GM12874 (cell line): ENCODE data around the gene DNAH11.

Experiments
- CTCF ChIP-seq: IDR thresholded peaks from 2 replicates; pipeline ENCODE4 v1.5.1; 2011; ENCODE audit warnings: low read depth, mild to moderate bottlenecking, control low read depth, low read length, moderate library complexity; ENCODE audit not compliant: insufficient read depth

DNAH11 gene

GRCh38 chr7:21942955-21943354 is 400.1 kb downstream of the DNAH11 start:
- TF ChIP-seq CTCF, result no peak

- TF ChIP-seq CTCF, result no peak
Measured at GRCh38 chr7:21943436-21943835, 400.6 kb downstream of the DNAH11 start.

DNA sequence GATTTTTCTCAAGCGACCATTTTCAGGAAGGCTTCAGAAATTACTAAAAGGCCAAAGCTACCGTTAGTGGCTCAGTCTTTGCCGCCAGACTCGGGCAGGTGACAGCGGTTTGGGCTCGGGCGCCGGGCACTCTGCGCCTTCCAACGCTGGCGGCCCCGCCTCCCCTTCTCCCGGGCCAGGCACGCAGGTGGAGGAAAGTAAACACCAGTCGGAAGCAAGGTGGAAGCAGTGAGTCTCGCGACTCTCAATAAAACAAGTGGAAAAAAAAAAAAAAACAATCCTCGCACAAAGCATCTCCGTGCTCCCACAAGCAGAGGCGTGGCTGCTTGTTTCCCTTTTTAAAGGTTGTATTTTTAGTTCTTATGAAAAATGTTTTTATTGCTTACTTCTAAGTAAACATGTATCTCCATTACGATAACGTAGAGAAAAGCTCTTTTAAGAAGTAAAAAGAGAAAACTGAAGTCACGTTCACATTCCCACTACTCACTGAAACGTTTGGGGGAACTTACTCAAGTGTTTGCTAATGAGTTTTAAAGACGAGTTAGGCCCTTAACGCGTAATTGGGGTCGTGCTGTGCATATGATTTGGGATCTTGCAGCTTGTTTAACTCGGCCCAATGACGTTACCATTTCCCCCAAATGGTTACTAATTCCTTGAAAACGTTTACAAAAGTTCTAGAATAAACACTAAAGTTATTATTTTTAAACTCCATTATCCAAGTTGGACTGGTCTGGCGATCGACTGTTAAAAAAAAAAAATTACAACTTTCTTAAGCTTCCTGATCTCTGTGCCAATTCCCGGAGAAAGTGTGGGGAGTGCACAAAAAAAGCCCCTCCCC is 402.0 kb downstream of the DNAH11 start:
- TF ChIP-seq CTCF, result no peak

DNA sequence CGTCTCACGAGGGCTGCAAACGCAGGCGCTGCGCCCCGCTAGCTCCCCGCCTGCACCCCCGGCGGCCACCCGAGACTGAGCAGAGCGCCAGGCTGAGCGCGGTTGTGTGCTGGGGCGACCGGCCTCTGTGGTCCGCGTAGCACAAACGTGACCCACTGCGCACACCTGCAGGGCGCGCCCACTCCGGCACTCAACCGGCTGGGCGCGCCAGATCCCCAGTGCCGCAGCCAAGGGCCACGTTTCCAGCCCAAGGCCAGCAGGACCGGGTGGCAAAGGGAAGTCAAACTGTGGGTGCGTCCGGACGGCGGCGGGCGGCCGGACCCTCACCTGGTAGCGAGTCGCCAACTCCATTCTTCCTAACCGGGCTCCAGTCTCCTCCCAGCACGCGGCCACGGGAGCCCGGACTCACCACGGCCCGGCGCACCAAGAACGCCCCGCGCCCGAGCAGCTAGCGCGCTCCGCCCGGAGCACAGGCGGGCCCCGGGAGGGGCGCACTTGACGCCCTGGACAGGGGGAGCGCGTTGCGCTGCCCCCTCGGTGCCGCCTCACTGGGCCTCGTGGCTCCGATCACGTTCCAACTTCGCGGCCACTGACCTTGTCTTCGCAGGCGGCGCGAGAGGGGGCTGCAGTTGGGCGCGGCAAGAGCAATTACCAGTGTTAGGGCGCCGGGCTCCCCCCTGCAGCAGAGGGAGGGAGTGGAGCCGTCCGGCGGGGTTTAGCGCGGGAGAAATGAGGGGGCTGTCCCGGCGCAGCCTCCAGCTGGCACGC is 402.8 kb downstream of the DNAH11 start, which contains the start of gene CDCA7L:
Gene CDCA7L, minus strand, starts transcription at position 446 of the 768 bp plus-strand sequence. Its CDS starts 95 bp downstream, at position 351.
- no peak for TF ChIP-seq CTCF

DNA sequence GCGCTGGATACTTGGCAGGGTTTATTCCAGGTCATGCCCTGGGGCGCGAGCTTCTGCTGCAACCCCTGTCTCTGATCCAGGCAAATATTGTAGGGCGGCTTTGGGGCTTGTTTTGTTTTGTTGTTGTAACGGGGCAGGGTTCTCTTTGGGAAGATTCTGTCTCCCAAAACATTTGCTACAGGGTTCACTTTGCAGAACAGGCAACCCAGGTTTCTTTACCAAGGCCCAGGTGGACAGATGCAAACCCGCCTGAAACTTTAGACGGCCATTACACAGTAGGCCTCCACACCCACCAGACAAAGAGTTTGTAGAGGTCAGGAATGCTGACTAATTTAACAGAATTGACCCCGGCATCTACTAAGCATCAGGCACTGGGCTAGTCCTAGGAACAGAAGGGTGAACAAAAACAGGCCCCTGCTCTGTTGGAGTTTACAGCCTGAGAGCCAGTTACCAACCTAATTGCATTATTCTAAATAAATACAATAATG is 403.4 kb downstream of the DNAH11 start:
- no peak for TF ChIP-seq CTCF

DNA sequence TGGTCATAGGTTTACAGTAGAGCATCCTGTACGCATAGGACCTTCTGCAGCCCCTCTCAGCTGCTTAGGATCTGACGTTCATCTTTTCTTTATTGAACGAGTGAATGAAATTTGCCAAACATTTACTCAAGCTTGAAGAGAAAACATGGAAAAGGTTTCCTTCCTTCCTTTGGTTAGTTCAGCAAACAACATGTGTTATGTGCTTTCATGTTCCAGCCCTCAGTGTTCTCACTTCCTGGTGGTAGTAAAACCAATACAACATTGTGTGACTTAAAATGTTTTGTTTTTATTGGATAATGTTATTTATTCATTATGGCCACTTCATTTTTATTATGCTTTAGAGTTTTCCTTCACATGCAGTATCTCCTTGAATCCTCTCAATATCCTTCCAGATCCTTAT is 404.2 kb downstream of the DNAH11 start:
- TF ChIP-seq CTCF, result no peak

GRCh38 chr7:21947946-21948345 is 405.1 kb downstream of the DNAH11 start:
- TF ChIP-seq CTCF, result no peak
